Measurements from ENCODE around the gene JADE2.
"Not testable (repeated sequence)": the region's sequence is repeated elsewhere in the genome, so short reads cannot be mapped to it uniquely, and the experiment has no call there.

The JADE2 gene

GRCh38 chr5:134515801-134516200 is 9.7 kb upstream of the JADE2 start:
- Mint-ChIP-seq H3K9me3 (no peaks in the 10 kb centered on the region), H3K4me1 (peaks cover 2% of the 10 kb centered on the region), H3K4me3 (no peak overlapping the region), H3K27ac (no peak overlapping the region), H3K27me3 (peaks cover 16% of the 10 kb centered on the region), H3K36me3 (no peaks in the 10 kb centered on the region)
- CTCF ChIA-PET, result no interaction called here
- DNase-seq, result no peak

- H3K4me1 Mint-ChIP-seq, H3K9me3 Mint-ChIP-seq, H3K27ac Mint-ChIP-seq, H3K36me3 Mint-ChIP-seq, H3K4me3 Mint-ChIP-seq, DNase-seq: not testable (repeated sequence)
- CTCF ChIA-PET, result interaction anchor here (0.6 kb wide), 1 partner anchor 73 kb away, joined by 3 read pairs; no protein-coding TSS in a partner anchor
- H3K27me3 Mint-ChIP-seq, result peaks cover 24% of the 10 kb centered on the region
Measured at GRCh38 chr5:134516984-134517383, 8.5 kb upstream of the JADE2 start.

- no peak overlapping the region for H3K4me3 Mint-ChIP-seq
- no peaks in the 10 kb centered on the region for H3K4me1 Mint-ChIP-seq
- peaks cover 29% of the 10 kb centered on the region for H3K27me3 Mint-ChIP-seq
- no peaks in the 10 kb centered on the region for H3K9me3 Mint-ChIP-seq
- no peak for DNase-seq
- CTCF ChIA-PET, result interaction anchor here (0.6 kb wide), 1 partner anchor 73 kb away, joined by 3 read pairs; no protein-coding TSS in a partner anchor
- no peaks in the 10 kb centered on the region for H3K36me3 Mint-ChIP-seq
- no peak overlapping the region for H3K27ac Mint-ChIP-seq
Measured at GRCh38 chr5:134517553-134517952, 7.9 kb upstream of the JADE2 start.

GRCh38 chr5:134519989-134520388 is 5.5 kb upstream of the JADE2 start:
- H3K4me3 Mint-ChIP-seq, result no peak overlapping the region
- no peak overlapping the region for H3K27ac Mint-ChIP-seq
- peaks cover 45% of the 10 kb centered on the region for H3K27me3 Mint-ChIP-seq
- CTCF ChIA-PET, result interaction anchor here (0.6 to 1.7 kb wide), 2 partner anchors 35 to 295 kb away, joined by 3 read pairs; no protein-coding TSS in a partner anchor
- no peak for DNase-seq
- H3K36me3 Mint-ChIP-seq, result no peaks in the 10 kb centered on the region
- no peaks in the 10 kb centered on the region for H3K9me3 Mint-ChIP-seq
- H3K4me1 Mint-ChIP-seq, result peaks cover 11% of the 10 kb centered on the region

GRCh38 chr5:134521841-134522240 is 3.6 kb upstream of the JADE2 start:
- no peak for DNase-seq
- H3K4me1 Mint-ChIP-seq, result peaks cover 11% of the 10 kb centered on the region
- no peak overlapping the region for H3K4me3 Mint-ChIP-seq

GRCh38 chr5:134523543-134524271 is 1.8 kb upstream of the JADE2 start:
- DNase-seq, result no peak
- CTCF ChIA-PET, result interaction anchor here (1.2 to 2.5 kb wide), 2 partner anchors 21 to 112 kb away, joined by 6 to 8 read pairs; partner anchors contain the start of gene CDKN2AIPNL
- H3K4me1 Mint-ChIP-seq, result peaks cover 20% of the 10 kb centered on the region
- H3K27me3 Mint-ChIP-seq, result peaks cover 37% of the 10 kb centered on the region
- H3K27ac Mint-ChIP-seq, result peak overlapping the region; percentile 96
- H3K9me3 Mint-ChIP-seq, result no peaks in the 10 kb centered on the region
- peaks cover 2% of the 10 kb centered on the region for H3K36me3 Mint-ChIP-seq
- peak overlapping the region; percentile 93 for H3K4me3 Mint-ChIP-seq

More at GRCh38 chr5:134521841-134522240, 3.6 kb upstream of the JADE2 start:
- Mint-ChIP-seq H3K27me3 (peaks cover 40% of the 10 kb centered on the region), H3K36me3 (peaks cover 2% of the 10 kb centered on the region), H3K27ac (no peak overlapping the region), H3K9me3 (no peaks in the 10 kb centered on the region)
- CTCF ChIA-PET, result interaction anchor here (2.5 kb wide), 1 partner anchor 111 kb away, joined by 8 read pairs; the partner anchor contains the start of gene CDKN2AIPNL

GRCh38 chr5:134524272-134524825 is 1.1 kb upstream of the JADE2 start:
- peaks cover 37% of the 10 kb centered on the region for H3K27me3 Mint-ChIP-seq
- H3K4me3 Mint-ChIP-seq, result peak overlapping the region; percentile 93
- CTCF ChIA-PET, result interaction anchor here (0.6 to 2.5 kb wide), 3 partner anchors 62 to 113 kb away, joined by 3 to 8 read pairs (median 3); partner anchors contain the start of gene CDKN2AIPNL
- H3K36me3 Mint-ChIP-seq, result peaks cover 2% of the 10 kb centered on the region
- peaks cover 24% of the 10 kb centered on the region for H3K4me1 Mint-ChIP-seq
- H3K9me3 Mint-ChIP-seq, result no peaks in the 10 kb centered on the region
- peak overlapping the region; percentile 96 for H3K27ac Mint-ChIP-seq
- DNase-seq, result peak; percentile 78

GRCh38 chr5:134525683-134526482 is 413 bp downstream of the JADE2 start:
- Mint-ChIP-seq H3K4me3 (peak overlapping the region; percentile 93), H3K9me3 (no peaks in the 10 kb centered on the region), H3K36me3 (peaks cover 2% of the 10 kb centered on the region), H3K27me3 (peaks cover 29% of the 10 kb centered on the region), H3K4me1 (peaks cover 35% of the 10 kb centered on the region), H3K27ac (peak overlapping the region; percentile 96)
- CTCF ChIA-PET, result interaction anchor here (0.8 to 2.1 kb wide), 8 partner anchors 10 to 156 kb away, joined by 3 to 7 read pairs (median 4); partner anchors contain the start of gene CDKN2AIPNL
- peak; percentile 76 for DNase-seq

GRCh38 chr5:134526483-134527155 is 1.1 kb downstream of the JADE2 start:
- CTCF ChIA-PET, result interaction anchor here (0.8 to 2.4 kb wide), 16 partner anchors 9 to 157 kb away, joined by 3 to 14 read pairs (median 6); partner anchors contain the start of genes CDKN2AIPNL and UBE2B
- peaks cover 2% of the 10 kb centered on the region for H3K36me3 Mint-ChIP-seq
- H3K27ac Mint-ChIP-seq, result peak overlapping the region; percentile 96
- H3K4me3 Mint-ChIP-seq, result peak overlapping the region; percentile 93
- H3K27me3 Mint-ChIP-seq, result peaks cover 24% of the 10 kb centered on the region
- peaks cover 37% of the 10 kb centered on the region for H3K4me1 Mint-ChIP-seq
- no peaks in the 10 kb centered on the region for H3K9me3 Mint-ChIP-seq
- peak; percentile 80 for DNase-seq

GRCh38 chr5:134527156-134527960 is 1.9 kb downstream of the JADE2 start:
- Mint-ChIP-seq H3K27me3 (peaks cover 17% of the 10 kb centered on the region), H3K36me3 (peaks cover 2% of the 10 kb centered on the region), H3K27ac (peak overlapping the region; percentile 96), H3K4me1 (peaks cover 40% of the 10 kb centered on the region), H3K9me3 (no peaks in the 10 kb centered on the region), H3K4me3 (peak overlapping the region; percentile 93)
- peak; percentile 78 for DNase-seq
- CTCF ChIA-PET, result interaction anchor here (0.9 to 2.4 kb wide), 15 partner anchors 10 to 157 kb away, joined by 3 to 14 read pairs (median 5); partner anchors contain the start of genes CDKN2AIPNL and UBE2B

GRCh38 chr5:134527961-134528424 is 2.5 kb downstream of the JADE2 start:
- no peak for DNase-seq
- peaks cover 2% of the 10 kb centered on the region for H3K36me3 Mint-ChIP-seq
- no peaks in the 10 kb centered on the region for H3K9me3 Mint-ChIP-seq
- peaks cover 13% of the 10 kb centered on the region for H3K27me3 Mint-ChIP-seq
- H3K27ac Mint-ChIP-seq, result peak overlapping the region; percentile 96
- peak overlapping the region; percentile 93 for H3K4me3 Mint-ChIP-seq
- CTCF ChIA-PET, result interaction anchor here (0.9 to 2.4 kb wide), 13 partner anchors 9 to 156 kb away, joined by 3 to 14 read pairs (median 6); partner anchors contain the start of genes CDKN2AIPNL and UBE2B
- peaks cover 41% of the 10 kb centered on the region for H3K4me1 Mint-ChIP-seq

GRCh38 chr5:134528556-134528955 is 3.1 kb downstream of the JADE2 start:
- H3K36me3 Mint-ChIP-seq, result peaks cover 2% of the 10 kb centered on the region
- no peaks in the 10 kb centered on the region for H3K9me3 Mint-ChIP-seq
- CTCF ChIA-PET, result interaction anchor here (1.1 to 2.4 kb wide), 10 partner anchors 9 to 156 kb away, joined by 3 to 14 read pairs (median 7); partner anchors contain the start of genes CDKN2AIPNL and UBE2B
- no peak for DNase-seq
- H3K27ac Mint-ChIP-seq, result peak overlapping the region; percentile 28
- H3K27me3 Mint-ChIP-seq, result peaks cover 7% of the 10 kb centered on the region
- H3K4me3 Mint-ChIP-seq, result peak overlapping the region; percentile 93
- peaks cover 41% of the 10 kb centered on the region for H3K4me1 Mint-ChIP-seq

Measured in activated naive CD4-positive, alpha-beta T cell treated with anti-CD3 and anti-CD28 coated beads, Interleukin-2, amount 10 ng/mL, durations not matched to agents 7 days and 5 days (primary cell).